Activated naive CD8-positive, alpha-beta T cell (primary cell): Measurements from ENCODE around the gene MMP28.

Experiments
- H3K27ac Mint-ChIP-seq: one replicate; pipeline ENCODE4 v1.8.0; 2021; ENCODE audit warnings: mixed read lengths
- H3K27me3 Mint-ChIP-seq: one replicate; pipeline ENCODE4 v1.8.0; 2021; ENCODE audit warnings: mixed read lengths
- H3K36me3 Mint-ChIP-seq: one replicate; pipeline ENCODE4 v1.8.0; 2021; ENCODE audit warnings: mixed read lengths
- H3K4me1 Mint-ChIP-seq: one replicate; pipeline ENCODE4 v1.8.0; 2021; ENCODE audit warnings: low read depth, mixed read lengths
- H3K4me3 Mint-ChIP-seq: one replicate; pipeline ENCODE4 v1.8.0; 2021; ENCODE audit warnings: mild to moderate bottlenecking, mixed read lengths
- H3K9me3 Mint-ChIP-seq: one replicate; pipeline ENCODE4 v1.8.0; 2021; ENCODE audit warnings: low read depth, mixed read lengths

Gene MMP28

DNA sequence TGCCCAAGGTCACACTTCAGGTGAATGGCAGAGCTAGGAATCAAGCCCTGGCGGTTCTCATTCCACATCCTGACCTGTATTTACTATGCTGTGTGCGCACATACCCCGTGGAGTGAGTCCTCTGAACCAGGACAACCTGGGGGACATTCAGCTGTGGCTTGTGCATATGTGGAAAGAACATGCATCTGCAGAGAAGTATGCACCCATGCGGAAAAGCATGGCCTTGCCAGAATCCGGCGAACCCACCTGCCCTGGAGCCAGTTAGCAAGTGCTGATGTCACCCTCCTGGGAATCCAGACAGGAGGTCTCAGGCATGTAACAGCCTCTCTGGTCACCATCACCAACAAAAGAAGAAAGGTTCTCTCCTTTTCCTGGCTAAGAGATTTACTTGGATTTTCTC lies 62.1 kb downstream of the MMP28 start:
- H3K4me1 Mint-ChIP-seq: peaks cover 20% of the 10 kb centered on the region
- no peaks in the 10 kb centered on the region for H3K27me3 Mint-ChIP-seq
- H3K9me3 Mint-ChIP-seq: no peaks in the 10 kb centered on the region
- no peaks in the 10 kb centered on the region for H3K36me3 Mint-ChIP-seq
- H3K27ac Mint-ChIP-seq: no peak overlapping the region
- H3K4me3 Mint-ChIP-seq: peak overlapping the region; percentile 80

GRCh38 chr17:35732806-35733136 lies 62.7 kb downstream of the MMP28 start:
- Mint-ChIP-seq H3K36me3 (peaks cover 4% of the 10 kb centered on the region), H3K4me3 (peak overlapping the region; percentile 80), H3K27ac (no peak overlapping the region), H3K4me1 (peaks cover 20% of the 10 kb centered on the region), H3K27me3 (no peaks in the 10 kb centered on the region), H3K9me3 (no peaks in the 10 kb centered on the region)

GRCh38 chr17:35731917-35732805 lies 63.3 kb downstream of the MMP28 start:
- Mint-ChIP-seq H3K27me3 (no peaks in the 10 kb centered on the region), H3K4me1 (peaks cover 20% of the 10 kb centered on the region)

DNA sequence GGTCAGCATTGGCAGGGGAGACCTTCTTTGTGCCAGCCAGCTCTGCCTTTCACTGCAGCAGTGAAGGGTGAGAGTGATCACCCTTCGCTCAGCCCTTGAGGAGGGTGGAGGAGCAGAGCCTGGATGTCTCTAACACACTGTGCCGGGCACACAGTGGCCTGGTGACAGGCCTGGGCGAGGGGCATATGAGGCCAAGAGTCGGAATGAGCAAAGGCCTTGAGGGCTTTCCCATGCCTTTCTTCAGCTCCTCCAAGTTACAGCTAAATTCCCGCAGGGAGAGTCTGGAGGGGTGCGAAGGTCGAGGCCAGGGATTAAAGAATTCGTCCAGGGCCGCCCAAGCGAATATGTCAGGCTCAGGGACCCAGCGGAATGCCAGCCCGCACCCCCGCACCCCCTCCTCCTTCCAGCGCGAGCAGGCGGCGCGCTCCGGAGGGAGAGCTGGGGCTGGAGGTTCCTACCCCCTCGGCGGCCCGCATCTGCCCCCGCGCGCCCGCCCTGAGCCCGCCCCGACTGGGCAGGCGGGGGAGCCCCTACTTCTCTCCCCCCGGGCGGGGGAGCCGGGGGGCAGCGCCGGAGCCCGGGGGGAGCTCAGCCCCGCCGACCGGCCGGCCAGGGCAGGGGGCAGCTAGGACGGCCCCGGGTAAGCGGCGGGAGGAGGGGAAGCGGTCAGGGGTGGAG lies 64.1 kb downstream of the MMP28 start, which contains the start of gene RASL10B:
RASL10B (plus strand) TSS at position 401 of the 678 bp plus-strand sequence. CDS start 3,546 bp downstream, outside the sequence.
- peak within 1 kb of the TSS; percentile 58 for H3K27ac Mint-ChIP-seq
- H3K36me3 Mint-ChIP-seq: peaks cover 5% of the 10 kb centered on the region
- H3K27me3 Mint-ChIP-seq: no peaks in the 10 kb centered on the region
- H3K4me1 Mint-ChIP-seq: peaks cover 20% of the 10 kb centered on the region
- no peaks in the 10 kb centered on the region for H3K9me3 Mint-ChIP-seq
- H3K4me3 Mint-ChIP-seq: peak within 1 kb of the TSS; percentile 87

More at GRCh38 chr17:35731917-35732805, 63.3 kb downstream of the MMP28 start:
- H3K9me3 Mint-ChIP-seq: no peaks in the 10 kb centered on the region
- H3K36me3 Mint-ChIP-seq: peaks cover 5% of the 10 kb centered on the region
- peak overlapping the region; percentile 80 for H3K4me3 Mint-ChIP-seq
- no peak overlapping the region for H3K27ac Mint-ChIP-seq

DNA sequence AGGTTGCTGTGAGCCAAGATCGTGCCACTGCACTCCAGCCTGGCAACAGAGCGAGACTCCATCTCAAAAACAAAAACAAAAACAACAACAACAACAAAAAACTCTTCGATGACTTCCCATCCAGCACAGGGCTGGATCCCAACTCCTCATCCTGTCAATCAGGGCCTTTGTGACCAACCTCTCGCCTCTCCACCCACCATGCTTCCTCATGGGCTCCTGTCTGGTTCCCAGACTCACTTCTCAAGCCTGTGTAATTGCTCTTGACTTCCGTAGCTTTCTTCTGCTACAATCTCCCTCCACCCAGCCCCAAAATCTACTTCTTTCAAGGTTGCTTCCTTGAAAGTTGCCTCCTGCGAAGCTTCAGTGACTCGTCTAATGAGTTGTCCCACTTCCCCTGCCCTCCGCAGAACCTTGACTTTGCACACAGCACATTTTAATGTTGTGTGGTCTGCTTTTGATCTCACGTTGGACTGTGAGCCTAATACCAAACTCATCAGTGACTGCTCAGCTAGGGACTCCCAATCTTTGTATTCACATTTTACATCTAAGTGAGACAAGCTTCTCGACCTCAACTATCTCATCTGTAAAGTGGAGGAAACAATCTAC lies 64.9 kb downstream of the MMP28 start:
- Mint-ChIP-seq H3K9me3 (no peaks in the 10 kb centered on the region), H3K4me3 (peak overlapping the region; percentile 87), H3K4me1 (peaks cover 20% of the 10 kb centered on the region), H3K27ac (no peak overlapping the region), H3K27me3 (no peaks in the 10 kb centered on the region), H3K36me3 (peaks cover 5% of the 10 kb centered on the region)

DNA sequence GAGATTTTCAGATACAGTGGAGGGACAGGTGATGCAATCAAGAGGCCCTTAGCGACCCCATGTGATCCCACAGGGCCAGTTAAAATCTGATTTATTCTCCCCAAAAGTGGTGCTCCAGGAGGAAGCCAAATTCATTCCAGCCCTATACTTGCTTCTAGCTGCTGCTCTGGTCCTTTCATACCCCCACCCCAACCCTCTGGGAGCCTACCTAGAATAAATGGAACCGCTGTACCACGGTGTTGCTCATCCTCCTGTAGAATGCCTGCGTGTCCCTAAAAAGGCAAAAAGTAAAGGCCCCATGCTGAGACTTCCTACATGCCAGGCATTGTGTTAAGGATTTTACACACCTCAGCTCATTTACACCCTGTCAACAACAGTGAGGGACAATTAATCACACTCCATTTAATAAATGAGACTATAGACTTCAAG lies 66.0 kb downstream of the MMP28 start:
- H3K4me1 Mint-ChIP-seq: peaks cover 20% of the 10 kb centered on the region
- peaks cover 5% of the 10 kb centered on the region for H3K36me3 Mint-ChIP-seq
- no peaks in the 10 kb centered on the region for H3K27me3 Mint-ChIP-seq
- no peaks in the 10 kb centered on the region for H3K9me3 Mint-ChIP-seq
- H3K4me3 Mint-ChIP-seq: no peak overlapping the region
- H3K27ac Mint-ChIP-seq: no peak overlapping the region

- Mint-ChIP-seq H3K4me3 (no peak overlapping the region), H3K9me3 (no peaks in the 10 kb centered on the region), H3K4me1 (peaks cover 20% of the 10 kb centered on the region), H3K27ac (no peak overlapping the region), H3K27me3 (no peaks in the 10 kb centered on the region), H3K36me3 (peaks cover 10% of the 10 kb centered on the region)
Observed at GRCh38 chr17:35728551-35728950, 66.9 kb downstream of the MMP28 start.

DNA sequence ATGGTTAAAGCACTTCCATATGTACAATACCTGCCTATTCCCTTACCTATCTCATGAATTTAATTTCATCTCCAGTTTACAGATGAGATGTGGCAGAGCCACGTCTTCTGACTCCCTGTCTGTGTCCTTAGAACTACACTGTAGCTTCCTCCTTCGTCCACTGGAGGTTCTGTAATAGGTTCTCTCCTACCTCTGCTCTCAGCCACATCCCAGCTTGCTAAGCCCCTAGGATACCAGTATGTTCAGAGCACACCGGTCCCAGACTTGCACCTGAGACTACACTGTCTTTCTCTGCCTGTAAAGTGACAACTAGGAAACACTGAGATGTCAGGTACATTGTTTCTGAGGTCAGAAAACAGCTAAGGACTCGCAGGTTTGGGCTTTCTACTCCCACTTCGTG lies 67.8 kb downstream of the MMP28 start:
- H3K27me3 Mint-ChIP-seq: no peaks in the 10 kb centered on the region
- no peak overlapping the region for H3K4me3 Mint-ChIP-seq
- H3K27ac Mint-ChIP-seq: no peak overlapping the region
- H3K36me3 Mint-ChIP-seq: peaks cover 10% of the 10 kb centered on the region
- no peaks in the 10 kb centered on the region for H3K9me3 Mint-ChIP-seq
- peaks cover 20% of the 10 kb centered on the region for H3K4me1 Mint-ChIP-seq

DNA sequence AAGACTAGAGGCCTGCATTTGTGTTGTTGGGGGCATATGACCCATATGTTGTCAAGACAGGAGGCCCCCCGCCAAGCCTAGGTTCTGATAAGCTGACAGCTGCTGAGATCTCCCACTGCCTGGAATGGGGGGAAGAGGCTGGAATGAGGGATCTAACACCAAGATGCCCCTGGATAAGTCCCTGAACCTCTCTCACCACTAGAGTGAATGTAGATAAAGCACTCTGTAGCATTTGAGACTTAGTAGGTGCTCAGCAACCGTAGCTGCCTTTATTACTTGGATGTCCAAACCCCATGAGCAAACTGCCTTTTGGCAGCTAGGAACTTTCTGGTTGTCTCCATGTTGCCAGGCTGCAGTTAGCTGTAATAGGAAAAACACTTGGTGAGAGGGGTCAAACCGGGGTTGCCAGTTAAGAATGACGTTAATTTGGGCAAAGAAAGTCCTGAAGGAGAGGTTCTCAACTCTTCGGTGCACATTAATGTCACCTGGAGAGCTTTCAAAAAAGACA lies 68.4 kb downstream of the MMP28 start:
- Mint-ChIP-seq H3K27ac (no peak overlapping the region), H3K27me3 (no peaks in the 10 kb centered on the region), H3K36me3 (peaks cover 10% of the 10 kb centered on the region), H3K9me3 (no peaks in the 10 kb centered on the region), H3K4me1 (peaks cover 20% of the 10 kb centered on the region), H3K4me3 (no peak overlapping the region)

DNA sequence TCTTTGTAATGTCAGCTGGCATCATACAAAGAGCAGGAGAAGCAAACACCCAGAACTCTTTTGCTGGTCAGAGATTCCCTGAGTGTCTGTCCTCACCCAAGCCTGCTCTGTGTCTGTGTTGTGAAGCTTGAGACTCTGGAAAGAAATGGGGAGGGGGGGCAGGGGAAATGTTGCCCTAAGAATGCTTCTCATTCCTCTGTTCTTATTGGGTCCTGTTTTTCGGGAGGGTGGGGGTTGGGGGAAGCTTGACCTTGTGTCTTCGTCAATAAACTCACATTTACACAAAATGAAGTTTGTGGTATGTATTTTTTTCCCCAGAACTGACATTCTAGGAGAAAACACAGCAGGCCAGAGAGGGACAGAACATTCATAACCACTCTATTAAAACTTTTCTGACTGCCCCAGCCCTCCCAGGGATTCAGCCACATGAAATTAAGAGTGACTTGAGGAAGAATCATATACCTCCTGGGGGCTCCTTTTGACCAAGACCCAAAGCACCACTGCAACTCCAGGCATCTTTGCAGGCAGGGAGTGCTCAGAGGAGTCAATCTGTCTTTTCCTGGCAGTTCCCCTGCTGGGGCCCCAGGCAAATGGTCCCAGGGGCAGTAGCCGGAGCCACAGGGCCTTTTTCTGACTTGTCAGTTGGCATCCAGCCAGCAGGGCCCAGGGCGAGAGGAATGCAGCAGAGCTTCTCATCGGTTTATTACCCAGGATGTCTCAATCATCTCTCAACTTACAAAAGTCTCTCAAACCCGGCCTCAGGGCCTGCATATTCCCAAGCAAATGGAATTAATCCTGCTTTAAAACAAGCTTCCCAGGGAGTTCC lies 69.1 kb downstream of the MMP28 start:
- no peak overlapping the region for H3K4me3 Mint-ChIP-seq
- no peak overlapping the region for H3K27ac Mint-ChIP-seq
- H3K36me3 Mint-ChIP-seq: peaks cover 10% of the 10 kb centered on the region
- H3K9me3 Mint-ChIP-seq: no peaks in the 10 kb centered on the region
- no peaks in the 10 kb centered on the region for H3K27me3 Mint-ChIP-seq
- H3K4me1 Mint-ChIP-seq: peaks cover 20% of the 10 kb centered on the region

DNA sequence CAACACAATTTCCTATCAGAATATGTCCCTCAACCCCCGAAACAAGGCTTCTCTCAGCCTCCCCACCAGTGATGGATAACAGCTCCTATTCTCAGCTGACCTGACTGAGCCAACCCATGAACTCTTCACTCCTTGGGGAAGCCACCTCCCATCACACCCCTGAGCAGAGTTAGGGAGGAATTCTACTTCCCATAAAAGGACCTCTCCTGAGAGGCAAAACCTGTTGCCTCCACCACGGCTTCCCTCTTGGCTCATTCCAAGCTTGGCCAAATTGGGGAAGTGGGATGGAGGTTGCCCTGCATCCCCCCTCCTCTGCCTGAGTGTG lies 69.7 kb downstream of the MMP28 start:
- Mint-ChIP-seq H3K4me3 (no peak overlapping the region), H3K27me3 (no peaks in the 10 kb centered on the region), H3K27ac (no peak overlapping the region), H3K9me3 (no peaks in the 10 kb centered on the region), H3K36me3 (peaks cover 10% of the 10 kb centered on the region), H3K4me1 (peaks cover 15% of the 10 kb centered on the region)

- Mint-ChIP-seq H3K4me3 (no peak overlapping the region), H3K27ac (no peak overlapping the region), H3K36me3 (peaks cover 11% of the 10 kb centered on the region), H3K9me3 (no peaks in the 10 kb centered on the region), H3K4me1 (peaks cover 8% of the 10 kb centered on the region), H3K27me3 (no peaks in the 10 kb centered on the region)
Observed at GRCh38 chr17:35725058-35725457, 70.4 kb downstream of the MMP28 start.

GRCh38 chr17:35723735-35724134 lies 71.7 kb downstream of the MMP28 start:
- Mint-ChIP-seq H3K4me1 (no peaks in the 10 kb centered on the region), H3K27ac (no peak overlapping the region), H3K9me3 (no peaks in the 10 kb centered on the region), H3K4me3 (no peak overlapping the region), H3K36me3 (peaks cover 15% of the 10 kb centered on the region), H3K27me3 (no peaks in the 10 kb centered on the region)

- H3K4me1 Mint-ChIP-seq: no peaks in the 10 kb centered on the region
- no peak overlapping the region for H3K27ac Mint-ChIP-seq
- H3K9me3 Mint-ChIP-seq: no peaks in the 10 kb centered on the region
- no peaks in the 10 kb centered on the region for H3K27me3 Mint-ChIP-seq
- peaks cover 11% of the 10 kb centered on the region for H3K36me3 Mint-ChIP-seq
- no peak overlapping the region for H3K4me3 Mint-ChIP-seq
Observed at GRCh38 chr17:35717475-35717874, 78.0 kb downstream of the MMP28 start.
